ENCODE measurements around the gene LYPD3. TPM values are rescaled to one million over a fixed set of nuclear protein-coding genes. Genes with fewer than 3 reads are reported as not detected.

The LYPD3 gene
- total RNA-seq, 2 experiments from 2014 or later = not detected

GRCh38 chr19:43510713-43511112, 45.3 kb upstream of the LYPD3 start:
- H4K20me1 ChIP-seq (ENCODE audit: insufficient read depth, low read length) = no peaks in the 10 kb centered on the region
- TF ChIP-seq EZH2phosphoT487 (IDR thresholded peaks at IDR 0.05; ENCODE audit: borderline replicate concordance, low read depth, low read length) = no peak
- TF ChIP-seq, protein P1, sequence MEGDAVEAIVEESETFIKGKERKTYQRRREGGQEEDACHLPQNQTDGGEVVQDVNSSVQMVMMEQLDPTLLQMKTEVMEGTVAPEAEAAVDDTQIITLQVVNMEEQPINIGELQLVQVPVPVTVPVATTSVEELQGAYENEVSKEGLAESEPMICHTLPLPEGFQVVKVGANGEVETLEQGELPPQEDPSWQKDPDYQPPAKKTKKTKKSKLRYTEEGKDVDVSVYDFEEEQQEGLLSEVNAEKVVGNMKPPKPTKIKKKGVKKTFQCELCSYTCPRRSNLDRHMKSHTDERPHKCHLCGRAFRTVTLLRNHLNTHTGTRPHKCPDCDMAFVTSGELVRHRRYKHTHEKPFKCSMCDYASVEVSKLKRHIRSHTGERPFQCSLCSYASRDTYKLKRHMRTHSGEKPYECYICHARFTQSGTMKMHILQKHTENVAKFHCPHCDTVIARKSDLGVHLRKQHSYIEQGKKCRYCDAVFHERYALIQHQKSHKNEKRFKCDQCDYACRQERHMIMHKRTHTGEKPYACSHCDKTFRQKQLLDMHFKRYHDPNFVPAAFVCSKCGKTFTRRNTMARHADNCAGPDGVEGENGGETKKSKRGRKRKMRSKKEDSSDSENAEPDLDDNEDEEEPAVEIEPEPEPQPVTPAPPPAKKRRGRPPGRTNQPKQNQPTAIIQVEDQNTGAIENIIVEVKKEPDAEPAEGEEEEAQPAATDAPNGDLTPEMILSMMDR (conservative IDR thresholded peaks at IDR 0.05; ENCODE audit: low read length) = no peak
- intact Hi-C loops (cut with micrococcal nuclease; ENCODE audit: unreplicated experiment) = no loop called here
- no peaks in the 10 kb centered on the region for H3K4me1 ChIP-seq (ENCODE audit: insufficient read depth, low read length, poor library complexity, severe bottlenecking)
- H3K9me2 ChIP-seq (ENCODE audit: insufficient read depth, low read length) = no peaks in the 10 kb centered on the region
- H3K36me3 ChIP-seq (ENCODE audit: insufficient read depth, low read length) = no peaks in the 10 kb centered on the region
- H3K79me2 ChIP-seq (ENCODE audit: insufficient read depth, low read depth, low read length) = no peaks in the 10 kb centered on the region
- no peak for DNase-seq (ENCODE audit: low spot score)
- H3K4me2 ChIP-seq (ENCODE audit: low read length) = no peak overlapping the region
- H2AFZ ChIP-seq (ENCODE audit: low read length) = no peak overlapping the region
- no peak overlapping the region for H3K27ac ChIP-seq (ENCODE audit: low read depth, low read length, poor library complexity, severe bottlenecking)
- H3K4me3 ChIP-seq (ENCODE audit: low read depth, low read length, poor library complexity, severe bottlenecking) = no peak overlapping the region
- BruUV-seq (replicated peaks) = no TSS peak
- no peaks in the 10 kb centered on the region for H3K9me3 ChIP-seq (ENCODE audit: low read length)
- ChIA-PET CTCF (ENCODE audit: unreplicated experiment) (no interaction called here), POLR2A (no interaction called here)

GRCh38 chr19:43507880-43508279, 42.5 kb upstream of the LYPD3 start:
- no peak for TF ChIP-seq EZH2phosphoT487 (IDR thresholded peaks at IDR 0.05; ENCODE audit: borderline replicate concordance, low read depth, low read length)
- TF ChIP-seq, protein P1 (conservative IDR thresholded peaks at IDR 0.05; ENCODE audit: low read length) = no peak
- no peak overlapping the region for H3K4me2 ChIP-seq (ENCODE audit: low read length)
- H3K9me3 ChIP-seq (ENCODE audit: low read length) = no peaks in the 10 kb centered on the region
- no peak overlapping the region for H3K27ac ChIP-seq (ENCODE audit: low read depth, low read length, poor library complexity, severe bottlenecking)
- no TSS peak for BruUV-seq (replicated peaks)
- no peak overlapping the region for H3K4me3 ChIP-seq (ENCODE audit: low read depth, low read length, poor library complexity, severe bottlenecking)
- ChIA-PET CTCF (ENCODE audit: unreplicated experiment) (no interaction called here), POLR2A (no interaction called here)
- no peaks in the 10 kb centered on the region for H4K20me1 ChIP-seq (ENCODE audit: insufficient read depth, low read length)
- no peak overlapping the region for H2AFZ ChIP-seq (ENCODE audit: low read length)
- H3K36me3 ChIP-seq (ENCODE audit: insufficient read depth, low read length) = no peaks in the 10 kb centered on the region
- peaks cover 16% of the 10 kb centered on the region for H3K4me1 ChIP-seq (ENCODE audit: insufficient read depth, low read length, poor library complexity, severe bottlenecking)
- H3K79me2 ChIP-seq (ENCODE audit: insufficient read depth, low read depth, low read length) = no peaks in the 10 kb centered on the region
- no peak for DNase-seq (ENCODE audit: low spot score)
- intact Hi-C loops (cut with micrococcal nuclease; ENCODE audit: unreplicated experiment) = no loop called here
- no peaks in the 10 kb centered on the region for H3K9me2 ChIP-seq (ENCODE audit: insufficient read depth, low read length)

- Histone ChIP-seq H2AFZ (ENCODE audit: low read length) (no peak overlapping the region), H3K36me3 (ENCODE audit: insufficient read depth, low read length) (no peaks in the 10 kb centered on the region), H3K9me3 (ENCODE audit: low read length) (no peaks in the 10 kb centered on the region), H3K4me1 (ENCODE audit: insufficient read depth, low read length, poor library complexity, severe bottlenecking) (peaks cover 16% of the 10 kb centered on the region), H3K79me2 (ENCODE audit: insufficient read depth, low read depth, low read length) (no peaks in the 10 kb centered on the region), H4K20me1 (ENCODE audit: insufficient read depth, low read length) (no peaks in the 10 kb centered on the region), H3K9me2 (ENCODE audit: insufficient read depth, low read length) (no peaks in the 10 kb centered on the region), H3K4me3 (ENCODE audit: low read depth, low read length, poor library complexity, severe bottlenecking) (no peak overlapping the region), H3K4me2 (ENCODE audit: low read length) (no peak overlapping the region), H3K27ac (ENCODE audit: low read depth, low read length, poor library complexity, severe bottlenecking) (no peak overlapping the region)
- ChIA-PET POLR2A (no interaction called here), CTCF (ENCODE audit: unreplicated experiment) (no interaction called here)
- intact Hi-C loops (cut with micrococcal nuclease; ENCODE audit: unreplicated experiment) = no loop called here
- TF ChIP-seq EZH2phosphoT487 (IDR thresholded peaks at IDR 0.05; ENCODE audit: borderline replicate concordance, low read depth, low read length) = no peak
- TF ChIP-seq, protein P1 (conservative IDR thresholded peaks at IDR 0.05; ENCODE audit: low read length) = no peak
- no peak for DNase-seq (ENCODE audit: low spot score)
- no TSS peak for BruUV-seq (replicated peaks)
These were observed 41.2 kb upstream of the LYPD3 start for GRCh38 chr19:43506629-43507028.

Measured in OCI-LY7 (cell line).